HG03460 (cell line): Measurements from ENCODE around the gene SYNE4.

Experiments used
- ATAC-seq: cut with Tn5 transposase; IDR thresholded peaks from one replicate; pipeline ENCODE4 v1.9.1; 2021; ENCODE audit not compliant: unreplicated experiment

SYNE4 gene

GRCh38 chr19:36026091-36026876 is 17.7 kb upstream of the SYNE4 start:
- no peak for ATAC-seq

DNA sequence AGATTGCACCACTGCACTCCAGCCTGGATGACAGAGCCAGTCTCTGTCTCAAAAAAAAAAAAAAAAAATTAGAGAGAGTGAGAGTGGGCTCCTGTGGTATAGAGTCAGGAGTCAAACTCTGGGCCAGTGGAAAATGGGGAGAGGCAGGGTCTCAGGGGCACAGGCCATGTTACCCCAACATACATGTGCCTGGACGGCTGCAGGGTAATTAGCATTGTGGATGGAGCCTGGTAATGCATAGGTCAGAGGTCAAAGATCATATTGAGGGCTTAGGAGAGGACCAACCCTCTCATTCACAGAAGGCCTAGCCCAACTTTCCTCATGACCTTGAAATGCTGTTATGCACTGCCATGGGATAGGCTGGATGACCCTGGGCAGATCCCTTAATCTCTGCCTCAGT is 16.9 kb upstream of the SYNE4 start:
- no peak for ATAC-seq

DNA sequence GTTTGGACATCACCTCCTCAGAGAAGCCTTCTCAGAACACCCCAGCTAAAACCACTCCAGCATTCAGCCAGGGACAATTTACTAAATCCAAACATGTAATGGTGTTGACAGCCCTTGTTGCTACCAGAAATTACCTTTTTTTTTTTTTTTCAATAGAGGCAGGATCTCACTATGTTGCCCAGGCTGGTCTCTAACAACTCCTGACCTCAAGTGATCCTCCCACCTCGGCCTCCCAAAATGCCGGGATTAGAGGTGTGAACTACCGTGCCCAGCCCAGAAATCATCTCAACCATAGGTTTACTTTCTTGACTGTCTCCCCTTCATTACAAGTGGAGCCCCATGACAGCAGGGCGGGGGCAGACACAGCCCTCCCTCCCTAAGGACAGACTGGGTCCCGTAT is 14.8 kb upstream of the SYNE4 start:
- ATAC-seq = no peak

DNA sequence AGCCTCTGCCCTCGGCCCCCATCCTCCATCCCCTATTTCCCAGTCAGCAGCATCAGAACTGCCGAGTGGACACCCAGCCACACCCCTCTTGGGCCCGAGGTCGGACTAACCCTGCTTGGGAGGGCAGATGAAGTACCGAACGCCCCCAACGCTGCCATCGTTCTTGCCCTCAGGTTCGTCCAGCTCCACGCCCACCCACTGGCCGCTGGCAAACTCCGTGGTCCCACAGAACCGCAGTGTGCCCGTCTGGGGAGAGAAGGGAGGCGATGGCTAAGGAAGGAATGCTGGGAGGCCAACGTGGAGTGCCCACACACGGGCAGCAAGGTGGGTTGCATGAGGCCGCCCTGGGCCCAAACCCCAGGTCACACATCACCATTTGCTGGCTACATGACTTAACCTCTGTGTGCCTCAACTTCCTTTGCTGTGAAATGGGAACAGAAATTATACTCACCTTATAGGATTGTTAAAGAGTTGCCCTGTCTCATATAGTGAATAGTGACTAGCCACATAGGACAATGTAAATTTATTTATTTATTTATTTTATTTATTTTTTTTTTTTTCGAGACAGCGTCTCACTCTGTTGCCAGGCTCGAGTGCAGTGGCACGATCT is 10.6 kb upstream of the SYNE4 start:
- ATAC-seq = no peak

GRCh38 chr19:36014012-36014924 is 5.7 kb upstream of the SYNE4 start, which contains the start of gene ALKBH6:
TSS of gene ALKBH6 (minus strand) at chr19:36014213. CDS start at chr19:36013397, 816 bp downstream.
- peak; percentile 95 for ATAC-seq

DNA sequence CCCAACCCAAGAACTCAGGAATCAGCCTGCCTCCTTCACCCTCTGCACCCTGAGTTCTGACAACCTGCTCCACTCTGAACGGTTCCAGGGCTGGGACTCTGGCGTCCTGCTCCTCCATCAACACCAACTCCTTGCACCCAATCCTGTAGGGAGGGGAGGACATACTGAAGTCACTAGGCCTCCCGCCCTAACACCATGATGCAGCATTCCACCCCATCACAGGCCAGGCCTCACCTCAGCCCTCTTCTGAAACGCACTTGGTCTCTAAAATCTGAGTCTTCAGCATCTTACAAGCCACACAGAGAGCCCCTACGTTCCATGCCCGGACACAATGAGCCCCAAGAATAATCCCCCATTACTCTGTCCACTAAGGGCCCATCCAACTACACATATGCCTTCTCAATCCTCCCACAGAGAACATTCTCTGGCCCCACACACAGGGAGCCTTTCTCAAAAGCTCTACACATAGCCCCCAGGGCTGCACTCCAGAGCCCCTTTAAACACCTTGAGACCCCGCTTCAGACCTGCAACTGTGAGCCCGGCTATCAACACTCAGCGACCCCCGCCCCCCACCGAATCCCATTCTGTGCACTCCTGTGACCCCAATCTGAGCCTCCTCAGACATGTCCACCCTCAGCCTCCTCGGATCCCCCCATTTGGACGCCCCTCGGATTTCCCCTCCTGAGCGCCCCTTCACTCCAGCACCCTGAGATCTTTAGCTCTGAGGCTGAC is 4.8 kb upstream of the SYNE4 start:
- no peak for ATAC-seq

GRCh38 chr19:36010402-36010801 is 1.8 kb upstream of the SYNE4 start:
- ATAC-seq = no peak

DNA sequence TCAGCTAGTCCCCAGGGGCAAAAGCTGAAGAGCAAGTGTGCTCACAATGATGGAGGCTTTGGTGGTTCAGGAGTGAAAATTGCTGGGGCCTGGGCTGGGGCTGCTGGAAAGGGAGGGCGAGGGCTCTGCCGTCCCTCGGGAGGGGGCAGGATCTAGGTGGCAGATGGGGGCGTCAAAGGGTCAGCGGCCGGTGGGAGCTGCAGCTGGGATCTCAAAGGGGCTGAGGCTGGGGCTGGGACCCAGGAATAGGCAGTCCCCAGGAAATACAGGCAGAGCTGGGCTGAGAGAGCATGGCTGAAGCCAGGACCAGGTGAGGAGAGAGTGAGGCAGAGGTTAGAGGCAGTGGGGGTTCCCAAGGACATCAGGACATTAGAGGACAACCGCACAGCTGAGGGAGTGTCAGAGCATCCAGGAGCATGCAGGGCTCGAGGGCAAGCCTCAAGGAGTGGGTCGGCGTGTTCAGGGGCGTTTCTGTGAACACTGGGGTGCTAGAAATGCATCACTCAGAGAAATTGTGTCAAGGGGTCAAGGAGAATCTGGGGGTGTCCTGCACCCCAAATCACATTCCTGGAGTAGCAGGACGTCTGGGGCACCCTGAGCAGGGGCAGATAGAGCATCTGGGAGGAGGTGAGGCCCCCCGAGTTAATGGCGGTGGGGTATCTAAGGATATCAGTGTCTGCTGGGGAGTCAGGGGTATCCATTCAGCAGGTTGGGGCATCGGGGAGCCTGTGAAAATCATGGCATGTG is 1.2 kb upstream of the SYNE4 start:
- no peak for ATAC-seq

- ATAC-seq = no peak
Observed at GRCh38 chr19:36009220-36009619, 607 bp upstream of the SYNE4 start.

DNA sequence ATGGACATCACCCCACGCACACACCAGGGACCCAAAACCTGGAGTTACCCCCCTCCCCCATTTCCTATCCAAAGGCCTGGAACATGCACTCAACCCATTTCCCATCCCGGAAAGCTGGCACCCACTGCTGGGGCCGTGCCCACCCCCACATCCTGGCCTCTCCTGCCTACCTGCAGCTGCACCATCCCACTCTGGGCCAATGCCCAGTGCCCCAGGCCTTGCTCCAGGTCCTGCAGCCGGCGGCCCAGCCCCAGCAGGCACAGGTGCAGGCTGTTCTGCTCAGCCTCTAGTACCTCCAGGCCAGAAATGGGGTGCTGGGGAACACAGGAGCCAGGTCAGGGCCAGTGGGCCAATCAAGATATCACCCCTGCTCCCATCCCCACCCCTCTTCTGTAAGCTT is 1.7 kb downstream of the SYNE4 start:
- ATAC-seq = no peak

GRCh38 chr19:36003284-36003683 is 5.3 kb downstream of the SYNE4 start:
- no peak for ATAC-seq

- no peak for ATAC-seq
Observed at GRCh38 chr19:36001605-36002004, 7.0 kb downstream of the SYNE4 start.

DNA sequence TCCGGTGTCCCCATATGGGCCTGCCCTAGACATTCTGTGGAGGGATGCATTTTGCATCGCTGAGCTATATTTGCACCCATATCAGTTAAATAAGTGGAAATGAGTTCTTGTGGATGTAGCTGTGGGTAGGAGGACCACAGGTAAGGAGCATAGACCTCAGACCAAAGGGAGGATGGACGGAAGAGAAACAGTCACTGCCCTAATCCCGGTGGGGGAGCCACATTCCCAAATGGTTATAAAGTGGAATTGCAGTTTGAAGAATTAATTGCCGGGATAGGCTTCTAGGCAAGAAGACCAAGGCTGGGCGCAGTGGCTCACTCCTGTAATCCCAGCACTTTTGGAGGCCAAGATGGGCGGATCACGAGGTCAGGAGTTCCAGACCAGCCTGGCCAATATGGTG is 11.8 kb downstream of the SYNE4 start:
- no peak for ATAC-seq

DNA sequence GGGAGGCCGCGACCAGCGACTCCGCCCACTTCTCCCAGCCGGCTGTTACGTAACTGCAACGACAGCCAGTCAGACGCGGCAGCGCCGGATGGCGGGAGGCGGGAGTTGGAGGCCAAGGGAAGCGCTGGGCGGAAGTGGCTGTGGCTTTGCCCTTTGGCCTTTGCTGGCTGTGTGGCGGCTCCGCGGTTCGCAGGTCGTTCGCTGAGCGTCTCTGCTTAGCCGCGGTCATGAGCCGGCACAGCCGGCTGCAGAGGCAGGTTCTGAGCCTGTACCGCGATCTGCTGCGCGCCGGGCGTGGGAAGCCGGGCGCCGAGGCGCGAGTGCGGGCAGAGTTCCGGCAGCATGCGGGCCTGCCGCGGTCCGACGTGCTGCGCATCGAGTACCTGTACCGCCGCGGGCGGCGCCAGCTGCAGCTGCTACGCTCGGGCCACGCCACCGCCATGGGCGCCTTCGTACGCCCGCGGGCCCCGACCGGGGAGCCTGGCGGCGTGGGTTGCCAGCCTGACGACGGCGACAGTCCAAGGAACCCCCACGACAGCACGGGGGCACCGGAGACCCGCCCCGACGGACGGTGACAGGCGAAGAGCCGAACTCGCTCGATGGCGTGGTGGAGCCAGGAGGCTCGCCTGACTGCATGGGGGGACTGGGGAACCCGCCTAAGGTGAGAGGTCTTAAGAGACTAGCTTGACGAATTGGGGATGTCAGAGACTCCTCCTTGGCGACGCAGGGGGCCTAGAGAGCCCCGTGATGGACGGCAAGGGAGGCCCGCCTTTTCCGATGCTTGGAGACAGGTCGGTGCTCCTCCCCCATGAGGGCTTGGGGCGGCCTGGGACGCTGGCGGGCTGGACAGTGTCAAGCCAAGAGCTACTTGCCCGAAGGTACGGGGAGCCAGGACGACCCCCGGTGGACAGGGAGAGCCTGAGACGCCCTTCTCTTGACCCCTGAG is 13.3 kb downstream of the SYNE4 start, which contains the start of gene SDHAF1:
Gene SDHAF1, plus strand, starts transcription at position 141 of the 946 bp plus-strand sequence. Its CDS starts 87 bp downstream, at position 228.
- ATAC-seq = peak; percentile 81

GRCh38 chr19:35993923-35994598 is 14.6 kb downstream of the SYNE4 start:
- ATAC-seq = no peak

DNA sequence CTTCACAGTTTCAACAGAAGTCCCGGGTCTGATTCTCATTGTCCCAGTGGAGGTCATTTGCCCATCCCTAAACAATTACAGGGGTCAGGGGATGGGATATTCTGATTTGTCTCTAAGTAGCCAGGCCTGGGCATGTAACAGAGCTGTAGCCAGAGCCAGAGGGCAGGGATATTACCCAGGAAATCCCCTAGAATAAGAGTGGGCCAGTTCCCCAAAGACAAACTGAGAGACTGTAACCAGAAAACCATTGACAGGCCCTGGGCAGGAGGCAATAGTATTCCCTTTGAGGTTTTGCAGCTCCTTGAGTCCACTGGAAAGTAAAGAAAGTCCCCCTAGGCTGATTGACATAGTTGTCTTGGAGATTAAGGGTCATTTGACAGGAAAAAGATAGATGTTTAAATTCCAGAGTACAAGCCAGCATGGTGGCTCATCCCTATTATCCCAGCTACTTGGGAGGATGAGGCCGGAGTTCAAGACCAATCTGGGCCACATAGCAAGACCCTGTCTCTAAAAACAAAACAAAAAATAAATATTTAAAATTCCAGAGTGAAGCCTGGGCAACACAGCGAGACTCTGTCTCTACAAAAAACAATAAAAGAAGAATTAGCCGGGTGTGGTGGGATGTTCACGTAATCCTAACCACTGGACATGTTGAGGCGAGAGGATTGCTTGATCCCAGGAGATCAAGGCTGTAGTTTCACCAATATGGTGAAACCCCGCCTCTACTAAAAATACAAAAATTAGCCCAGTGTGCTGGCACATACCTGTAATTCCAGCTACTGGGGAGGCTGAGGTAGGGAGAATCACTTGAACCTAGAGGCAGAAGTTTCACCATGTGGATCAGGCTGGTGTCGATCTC is 15.5 kb downstream of the SYNE4 start:
- ATAC-seq = no peak

DNA sequence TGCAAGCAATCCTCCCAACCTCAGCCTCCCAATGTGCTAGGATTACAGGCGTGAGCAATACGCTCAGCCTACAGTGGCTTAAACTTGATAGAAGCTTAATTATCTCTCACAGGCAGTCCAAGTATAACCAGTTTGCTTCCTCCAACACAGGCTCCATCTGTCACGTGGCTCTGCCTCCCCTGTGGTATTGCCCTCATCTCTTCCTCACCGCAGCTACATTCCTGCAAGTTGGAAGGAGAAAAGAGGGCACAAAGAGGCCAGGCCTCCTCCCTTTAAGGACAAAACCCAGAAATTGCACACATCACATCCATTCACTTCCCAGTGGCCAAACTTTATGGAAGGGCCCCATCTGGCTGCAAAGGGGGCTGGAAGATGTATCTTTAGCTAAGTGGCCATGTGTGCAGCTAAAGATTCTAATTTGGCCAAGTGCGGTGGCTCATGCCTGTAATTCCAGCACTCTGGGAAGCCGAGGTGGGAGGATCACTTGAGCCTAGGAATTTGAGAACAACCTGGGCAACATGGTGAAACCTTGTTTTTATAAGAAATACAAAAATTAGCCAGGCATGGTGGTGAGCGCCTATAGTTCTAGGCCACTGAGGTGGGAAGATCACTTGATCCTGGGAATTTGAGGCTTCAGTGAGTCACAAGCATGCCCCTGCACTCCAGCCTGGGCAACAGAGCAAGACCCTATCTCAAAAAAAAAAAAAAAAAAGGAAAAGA is 16.7 kb downstream of the SYNE4 start:
- no peak for ATAC-seq
